Activated CD4-positive, alpha-beta T cell treated with anti-CD3 and anti-CD28 coated beads, Interleukin-2, amount 50 U/mL, for 1 hour (primary cell): ENCODE data around the gene SCNN1B.

ENCODE experiments used
- DNase-seq: peaks from one replicate; pipeline ENCODE4 v3.0.0-alpha.2; 2020

The SCNN1B gene

GRCh38 chr16:23321206-23321875 is 19.2 kb downstream of the SCNN1B start:
- no peak for DNase-seq

GRCh38 chr16:23323224-23324030 is 21.3 kb downstream of the SCNN1B start:
- DNase-seq = no peak

- no peak for DNase-seq
Observed at GRCh38 chr16:23324727-23325126, 22.6 kb downstream of the SCNN1B start.

GRCh38 chr16:23327836-23328235 is 25.7 kb downstream of the SCNN1B start:
- DNase-seq = no peak

- DNase-seq = no peak
Observed at GRCh38 chr16:23330161-23330560, 28.1 kb downstream of the SCNN1B start.

- no peak for DNase-seq
Observed at GRCh38 chr16:23330583-23331249, 28.6 kb downstream of the SCNN1B start.

- no peak for DNase-seq
Observed at GRCh38 chr16:23333034-23333579, 31.0 kb downstream of the SCNN1B start.

- DNase-seq = no peak
Observed at GRCh38 chr16:23333831-23334456, 31.8 kb downstream of the SCNN1B start.

GRCh38 chr16:23334457-23334853 is 32.4 kb downstream of the SCNN1B start:
- no peak for DNase-seq

GRCh38 chr16:23334950-23335349 is 32.8 kb downstream of the SCNN1B start:
- no peak for DNase-seq

- no peak for DNase-seq
Observed at GRCh38 chr16:23337836-23338550, 35.9 kb downstream of the SCNN1B start.

GRCh38 chr16:23339787-23340186 is 37.7 kb downstream of the SCNN1B start:
- DNase-seq = no peak

GRCh38 chr16:23342083-23342640 is 40.1 kb downstream of the SCNN1B start:
- no peak for DNase-seq

- DNase-seq = no peak
Observed at GRCh38 chr16:23343643-23344612, 41.8 kb downstream of the SCNN1B start.

- no peak for DNase-seq
Observed at GRCh38 chr16:23345237-23345636, 43.1 kb downstream of the SCNN1B start.

- no peak for DNase-seq
Observed at GRCh38 chr16:23348579-23349469, 46.7 kb downstream of the SCNN1B start.

GRCh38 chr16:23351360-23351759 is 49.3 kb downstream of the SCNN1B start:
- no peak for DNase-seq

- no peak for DNase-seq
Observed at GRCh38 chr16:23353440-23353839, 51.3 kb downstream of the SCNN1B start.

- no peak for DNase-seq
Observed at GRCh38 chr16:23354246-23354645, 52.1 kb downstream of the SCNN1B start.
